HK-2 (cell line): Measurements from ENCODE around the gene KLHDC10.
"Not testable (repeated sequence)": the region's sequence is repeated elsewhere in the genome, so short reads cannot be mapped to it uniquely, and the experiment has no call there.

Source experiments
- DNase-seq: peaks from one replicate; pipeline ENCODE4 v3.0.0-alpha.2; 2018; ENCODE audit not compliant: unreplicated experiment

KLHDC10 gene

DNA sequence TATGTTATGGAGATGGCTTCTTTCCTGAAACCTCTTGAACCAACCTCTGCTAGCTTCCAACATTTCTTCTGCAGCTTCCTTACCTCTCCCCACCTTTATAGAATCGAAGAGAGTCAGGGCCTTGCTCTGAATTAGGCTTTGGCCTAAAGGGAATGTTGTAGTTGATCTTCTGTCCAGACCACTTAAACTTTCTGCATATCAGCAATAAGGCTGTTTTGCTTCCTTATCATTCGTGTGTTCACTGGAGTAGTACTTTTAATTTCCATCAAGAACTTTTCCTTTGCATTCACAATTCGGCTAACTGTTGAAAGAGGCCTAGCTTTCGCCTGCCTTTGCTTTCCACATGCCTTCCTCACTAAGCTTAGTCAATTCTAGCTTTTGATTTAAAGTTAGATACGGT lies 48.0 kb downstream of the KLHDC10 start:
- no peak for DNase-seq

DNA sequence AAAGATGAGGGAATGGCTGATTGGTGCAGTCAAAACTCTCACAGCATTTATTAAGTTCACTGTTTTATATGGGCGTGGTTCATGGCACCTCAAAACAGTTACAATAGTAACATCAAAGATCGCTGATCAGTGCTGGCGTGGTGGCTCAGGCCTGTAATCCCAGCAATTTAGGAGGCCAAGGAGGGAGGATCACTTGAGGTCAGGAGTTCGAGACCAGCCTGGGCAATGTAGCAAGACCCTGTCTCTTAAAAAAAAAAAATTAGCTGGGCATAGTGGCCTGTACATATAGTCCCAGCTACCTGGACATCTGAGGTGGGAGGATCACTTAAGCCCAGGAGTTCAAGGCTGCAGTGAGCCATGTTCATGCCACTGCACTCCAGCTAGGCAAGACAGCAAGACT lies 48.5 kb downstream of the KLHDC10 start:
- no peak for DNase-seq

DNA sequence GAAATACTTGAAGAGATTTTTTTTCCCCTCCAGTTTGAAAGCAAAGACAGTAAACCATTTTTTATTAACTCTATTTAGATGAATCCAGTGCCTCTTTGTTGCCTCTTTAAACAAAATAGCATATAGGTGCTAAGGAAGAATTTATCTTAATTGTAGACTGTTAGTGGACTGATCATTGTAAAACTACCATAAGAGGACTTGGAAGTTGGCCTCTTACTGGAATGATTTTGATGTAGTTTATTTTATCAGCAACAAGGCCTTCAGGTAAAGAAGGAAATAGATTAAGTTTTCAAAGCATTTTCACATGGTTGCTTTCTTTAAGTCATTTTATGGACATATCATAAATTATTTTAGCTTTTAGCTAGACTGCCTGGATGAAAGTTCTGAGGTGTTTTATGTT lies 53.2 kb downstream of the KLHDC10 start:
- no peak for DNase-seq

DNA sequence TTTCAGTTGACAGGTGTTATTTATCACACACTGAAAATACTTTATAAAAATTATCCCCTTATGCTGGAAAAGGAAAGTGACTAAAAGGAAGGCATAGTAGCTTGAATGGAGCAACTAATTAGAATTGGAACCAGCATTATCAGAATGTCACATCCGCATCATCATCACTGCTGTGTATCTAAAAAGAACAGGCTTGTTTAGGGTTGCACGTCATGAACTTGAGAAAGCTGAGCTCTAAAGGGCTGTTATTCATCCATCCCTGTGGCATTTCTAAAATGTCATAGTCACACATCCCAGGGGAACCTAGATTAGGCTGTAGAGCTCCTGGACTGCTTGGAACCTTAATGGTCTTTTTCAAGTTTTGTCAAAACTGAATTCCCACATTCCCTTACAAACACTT lies 54.4 kb downstream of the KLHDC10 start:
- DNase-seq = no peak

DNA sequence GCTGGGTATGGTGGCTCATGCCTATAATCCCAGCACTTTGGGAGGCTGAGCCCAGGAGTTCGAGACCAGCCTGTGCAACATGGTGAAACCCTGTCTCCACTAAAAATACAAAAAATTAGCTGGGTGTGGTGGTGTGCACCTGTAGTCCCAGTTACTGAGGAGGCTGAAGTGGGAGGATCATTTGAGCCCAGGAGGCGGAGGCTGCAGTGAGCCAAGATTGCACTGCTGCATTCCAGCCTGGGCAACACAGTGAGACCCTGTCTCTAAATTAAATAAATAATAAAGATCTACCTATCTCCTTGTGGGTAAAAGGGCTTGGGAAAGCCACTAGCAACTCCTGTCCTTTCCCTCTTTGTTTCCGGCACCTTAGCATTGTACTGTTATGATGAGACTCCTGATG lies 56.5 kb downstream of the KLHDC10 start:
- not testable (repeated sequence) for DNase-seq

DNA sequence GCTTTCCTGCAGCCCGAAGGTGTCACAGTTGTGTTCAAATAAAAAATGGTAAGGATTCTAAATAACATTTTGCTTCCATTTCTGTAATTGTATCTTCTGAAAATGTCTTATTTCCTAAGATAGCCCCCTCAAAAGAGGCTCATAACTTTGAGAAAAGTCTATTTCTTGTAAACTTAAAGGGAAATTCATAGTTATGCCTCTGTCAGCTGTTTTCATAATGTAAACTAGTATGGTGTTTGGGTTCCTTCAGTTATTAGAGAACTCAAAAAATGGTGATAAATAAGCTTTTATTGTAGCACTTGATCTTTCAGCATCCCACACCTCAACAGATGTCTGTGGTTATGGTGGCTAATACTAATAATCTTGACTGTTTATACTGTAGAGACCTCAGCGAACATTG lies 57.1 kb downstream of the KLHDC10 start:
- DNase-seq = no peak

DNA sequence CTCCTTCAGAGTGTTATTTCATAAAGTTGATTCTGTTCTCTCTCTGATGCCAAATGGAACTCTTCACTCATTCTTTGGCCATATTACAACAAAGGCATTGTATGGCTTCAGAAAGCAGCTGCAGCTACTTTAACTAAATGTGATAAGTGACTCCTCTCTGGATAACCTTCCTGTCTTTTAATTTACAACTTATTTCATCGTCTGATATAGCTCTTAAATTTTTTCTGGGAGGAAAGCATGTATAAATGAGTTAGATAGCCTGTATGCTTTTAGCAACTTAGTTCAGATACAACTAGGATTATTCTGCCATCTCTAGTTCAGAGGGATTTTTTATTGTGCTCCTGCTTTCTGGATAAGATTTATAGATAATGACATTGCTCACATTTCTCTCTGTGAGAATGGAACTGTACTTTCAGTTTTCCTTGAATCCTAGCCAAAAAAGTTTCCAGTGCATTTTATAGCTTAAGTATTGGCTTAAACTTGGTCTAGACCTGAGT lies 57.5 kb downstream of the KLHDC10 start:
- no peak for DNase-seq

DNA sequence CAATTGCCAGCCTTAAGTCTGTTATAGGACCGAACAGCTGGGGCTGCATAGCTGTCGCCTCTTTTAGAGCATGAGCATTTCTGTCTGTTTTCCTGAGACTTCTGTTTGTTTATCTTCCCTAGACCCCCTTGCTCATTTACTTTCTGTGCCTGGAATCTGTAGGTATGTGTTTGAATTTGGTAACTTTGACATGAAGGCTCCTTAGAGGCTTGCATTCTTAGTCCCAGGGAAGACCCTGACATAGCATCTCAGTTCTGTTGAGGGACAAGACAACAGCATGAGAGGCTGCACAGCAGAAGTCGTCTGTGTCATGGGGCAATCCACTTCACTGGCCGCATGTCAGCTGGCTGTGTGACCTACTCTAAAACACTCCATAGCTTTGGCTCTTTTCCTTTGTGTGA lies 58.7 kb downstream of the KLHDC10 start:
- DNase-seq = no peak

DNA sequence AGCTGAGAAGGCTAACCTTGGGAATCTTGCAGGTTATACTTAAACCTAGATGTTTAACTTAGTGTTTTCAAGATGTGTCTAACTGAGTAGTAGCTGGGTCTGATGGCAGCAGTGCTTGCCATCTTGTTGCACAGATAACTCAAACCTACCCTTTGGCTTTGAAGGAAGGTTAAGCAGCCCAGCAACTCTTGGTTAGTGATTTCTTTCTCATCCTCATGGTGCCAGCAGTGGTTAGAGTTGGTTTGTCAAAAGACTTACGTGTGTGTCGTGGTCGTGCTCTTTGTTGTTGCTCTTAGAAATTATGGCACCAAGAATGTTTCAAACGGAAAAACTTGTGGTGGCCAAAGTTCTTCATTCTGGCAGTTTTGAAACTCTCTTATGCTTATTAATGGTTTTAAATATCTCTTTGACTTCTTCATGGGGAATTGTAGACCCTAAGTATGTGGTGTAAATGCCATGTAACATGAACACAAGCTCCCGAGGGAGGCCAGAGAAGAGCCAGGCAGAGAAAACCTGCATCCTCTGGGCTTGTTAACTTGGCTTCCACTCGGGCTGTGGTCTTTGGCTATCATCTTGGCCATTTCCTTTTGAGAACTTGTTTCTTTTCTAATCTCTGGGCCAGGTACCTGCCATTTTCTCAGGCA lies 61.0 kb downstream of the KLHDC10 start:
- DNase-seq = no peak

DNA sequence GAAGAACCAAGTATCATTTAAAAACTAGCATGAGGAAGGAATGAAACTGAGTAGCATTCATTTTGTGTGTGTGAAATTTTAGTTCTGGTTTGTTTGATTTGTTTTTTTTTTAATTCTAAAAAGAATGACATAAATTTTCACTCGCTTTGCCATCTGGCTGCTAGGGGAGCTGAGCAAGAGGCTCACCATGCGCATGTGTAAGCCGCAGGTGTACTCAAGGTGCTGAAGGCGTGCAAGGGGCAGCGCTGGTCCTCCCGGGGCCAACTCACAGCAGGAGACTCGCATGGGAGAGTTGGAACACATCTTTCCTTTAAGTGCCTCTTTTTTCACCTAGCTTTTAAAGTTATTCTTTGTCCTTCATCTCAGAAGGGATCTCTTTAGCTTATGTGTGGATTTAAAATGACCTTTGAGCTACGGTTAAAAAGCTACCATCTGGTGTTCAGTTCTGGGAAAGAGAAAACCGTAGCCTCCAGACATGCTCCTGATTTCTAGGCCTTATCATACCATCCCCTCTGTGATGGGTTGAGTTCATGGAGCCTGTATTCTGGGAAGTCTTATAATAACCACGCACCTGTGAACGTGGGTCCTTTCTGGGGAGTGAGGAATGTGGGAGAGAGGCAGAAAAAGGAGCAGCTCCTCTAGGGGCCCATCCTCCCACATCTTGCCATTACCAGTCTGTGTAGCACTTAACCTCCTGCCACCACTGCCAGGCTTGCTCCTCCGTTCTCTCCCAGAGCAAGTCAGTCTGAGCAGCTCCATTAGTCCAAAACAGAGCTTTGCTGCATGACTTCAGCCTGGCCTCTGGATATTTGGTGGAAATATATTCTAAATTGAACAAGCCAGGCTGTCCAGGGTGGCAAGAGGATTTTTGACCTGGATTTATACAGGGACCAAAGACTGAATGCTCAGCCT lies 61.9 kb downstream of the KLHDC10 start:
- DNase-seq = no peak

DNA sequence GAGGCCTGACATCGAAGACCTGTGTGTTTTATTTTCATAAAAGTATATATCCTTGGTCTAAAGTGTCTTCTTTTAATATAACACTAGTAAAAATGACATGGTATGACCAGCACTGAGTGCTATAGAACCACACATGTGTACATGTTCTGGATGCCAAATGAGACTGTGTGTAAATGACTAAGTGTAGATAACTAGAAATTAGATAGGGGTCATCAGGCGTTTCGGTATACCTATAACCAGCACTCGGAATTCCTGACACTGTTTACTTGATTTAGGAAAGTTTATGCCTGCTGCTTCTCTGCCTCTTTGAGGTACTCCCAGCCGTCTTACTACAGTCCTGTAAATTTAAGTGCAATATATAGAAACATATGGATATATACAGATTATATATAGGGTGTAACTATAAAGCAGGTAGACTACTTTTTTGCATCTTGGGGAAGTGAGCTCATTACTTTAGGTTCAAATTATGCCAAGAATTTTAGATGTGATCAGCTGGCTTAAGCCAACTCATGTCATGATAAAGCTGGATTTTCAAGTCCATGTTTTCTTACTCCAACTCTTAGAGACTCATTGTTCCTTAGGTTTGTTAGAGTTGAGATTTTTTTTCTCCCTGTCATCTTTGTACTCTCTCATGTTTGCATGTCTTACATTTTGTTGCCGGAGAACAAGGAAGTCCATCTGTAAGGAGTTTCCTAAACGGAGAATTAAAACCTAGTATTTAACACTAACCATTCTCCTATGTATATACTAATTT lies 62.9 kb downstream of the KLHDC10 start:
- no peak for DNase-seq

DNA sequence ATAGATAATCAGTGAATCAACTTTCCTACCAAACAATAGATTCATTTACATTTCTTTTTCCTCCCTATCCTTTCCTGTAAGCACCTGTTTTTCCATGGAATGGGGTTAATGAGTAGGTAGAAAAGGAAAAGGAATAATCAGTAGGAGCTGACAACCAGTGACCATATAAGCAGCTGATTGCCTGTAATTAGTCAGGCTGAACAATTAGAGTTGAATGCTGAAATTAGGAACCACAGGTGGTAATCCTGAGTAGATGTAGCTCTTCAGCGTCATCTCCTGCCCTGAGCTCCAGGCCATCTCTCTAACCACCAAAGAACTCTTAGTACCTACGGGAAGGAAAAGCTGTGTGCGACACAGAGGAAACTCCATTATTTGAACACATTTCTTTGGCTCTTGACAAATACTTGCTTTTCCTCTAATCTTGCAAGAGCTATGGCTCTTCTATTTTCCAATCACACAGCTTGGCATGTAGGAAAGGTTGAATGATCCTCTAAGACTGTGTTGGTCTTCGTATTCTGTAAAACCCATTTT lies 63.8 kb downstream of the KLHDC10 start:
- DNase-seq = no peak

DNA sequence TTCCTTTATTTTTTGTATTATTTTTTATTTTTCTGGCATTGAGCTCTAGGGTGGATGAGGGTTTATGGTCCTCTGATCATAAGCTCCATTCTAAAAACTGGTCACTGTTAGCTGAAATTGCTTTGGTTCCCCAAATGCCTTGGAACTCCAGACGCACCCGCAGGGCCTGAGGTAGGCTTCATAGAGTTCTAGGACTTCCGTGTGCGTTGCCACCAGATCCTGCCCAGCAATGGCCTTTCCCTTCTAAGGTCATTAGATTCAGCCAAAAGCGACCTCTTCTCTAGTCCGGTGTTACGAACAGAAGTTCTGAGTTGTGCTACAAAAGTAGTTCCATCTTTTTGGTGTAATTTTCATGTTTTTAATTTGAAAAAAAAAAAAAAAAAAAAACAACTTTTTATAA lies 64.4 kb downstream of the KLHDC10 start:
- DNase-seq = no peak

DNA sequence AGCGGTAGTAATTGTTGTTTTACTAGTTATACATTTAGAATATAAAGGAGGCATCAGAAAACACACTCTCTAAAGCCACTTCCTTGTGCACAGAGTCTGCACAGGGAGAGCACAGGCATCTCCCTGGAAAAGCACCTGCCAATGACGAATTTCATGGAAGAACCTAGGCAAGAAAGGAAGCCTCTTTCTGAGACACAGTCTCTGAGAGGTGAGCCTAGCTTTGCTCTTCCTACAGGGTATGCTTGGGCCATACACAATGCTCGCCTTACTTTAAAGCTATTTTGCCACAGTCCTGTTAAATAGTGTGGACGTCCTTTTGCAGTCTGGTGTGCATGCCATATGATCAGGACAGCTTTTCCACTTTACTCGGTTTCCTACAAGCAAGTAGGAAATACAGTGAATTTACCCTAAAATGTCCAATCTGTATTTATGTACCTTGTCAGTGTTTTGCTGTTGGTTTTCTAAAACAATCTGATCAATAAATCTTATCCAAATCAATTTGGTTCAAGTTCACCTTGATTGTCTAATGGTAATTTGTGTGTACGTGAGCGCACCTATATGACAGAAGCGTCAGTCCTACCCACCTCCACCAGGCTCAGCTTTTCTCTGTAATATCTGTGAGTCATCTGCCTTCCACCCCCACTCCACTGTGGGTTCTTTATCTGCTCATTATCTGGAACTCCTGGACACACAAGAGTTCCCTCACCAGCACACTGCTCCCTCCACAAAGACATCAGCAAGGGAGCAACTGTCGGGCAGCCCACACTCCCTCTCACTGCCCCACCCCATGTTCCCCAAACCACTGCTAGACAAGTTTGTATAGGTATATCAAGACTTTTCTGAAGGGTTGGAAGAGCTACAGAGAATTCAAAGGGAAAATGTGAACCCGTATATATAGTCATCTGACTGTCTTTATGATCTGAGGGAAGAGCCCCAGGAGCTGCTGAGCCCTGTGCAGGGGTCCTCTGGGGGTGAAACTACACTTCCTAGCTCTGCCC lies 65.2 kb downstream of the KLHDC10 start:
- no peak for DNase-seq

DNA sequence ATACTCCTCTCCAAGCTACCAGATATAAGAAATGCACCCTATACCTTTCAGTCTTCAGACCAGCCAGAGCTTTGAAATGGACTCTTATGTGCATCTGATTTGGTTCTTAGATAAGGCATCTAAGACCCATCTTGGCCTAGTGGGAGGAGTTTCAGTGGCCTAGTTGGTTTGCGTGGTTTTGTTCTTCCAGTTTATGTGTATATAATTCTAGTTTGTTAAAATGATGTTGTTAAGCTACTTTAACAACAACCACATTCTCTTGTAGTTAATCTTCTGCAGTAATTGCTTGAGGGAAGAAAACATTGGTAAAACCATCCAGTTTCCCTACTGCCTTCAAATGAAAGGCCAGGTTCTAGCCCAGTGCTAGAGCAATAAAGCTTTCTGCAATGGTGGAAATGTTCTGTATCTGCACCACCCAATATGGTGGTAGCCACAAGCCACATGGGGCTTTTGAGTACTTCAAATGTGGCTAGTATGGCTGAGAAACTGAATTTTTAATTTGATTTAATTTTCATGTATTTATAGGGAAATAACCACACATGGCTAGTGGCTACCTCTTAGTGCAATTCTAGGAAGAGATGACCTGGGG lies 66.3 kb downstream of the KLHDC10 start:
- DNase-seq = no peak

DNA sequence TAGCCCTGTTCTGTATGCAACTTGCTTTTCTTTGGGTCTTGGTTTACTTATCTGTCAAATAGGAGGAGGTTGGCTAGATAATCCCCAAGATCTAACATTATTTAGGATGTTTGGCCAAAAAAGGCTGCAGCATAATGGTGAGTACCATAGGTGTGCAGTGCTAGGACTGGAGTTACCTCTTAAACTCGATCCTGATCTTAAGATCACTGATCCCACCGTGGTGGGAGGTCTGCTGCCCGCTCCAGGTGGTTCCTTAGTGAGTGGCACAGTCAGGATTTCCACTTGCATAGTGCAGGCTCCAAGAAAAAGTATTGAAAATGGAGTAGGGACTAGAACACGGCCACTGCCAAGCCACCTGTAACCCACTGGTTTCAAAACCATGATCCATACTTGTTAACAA lies 66.9 kb downstream of the KLHDC10 start:
- no peak for DNase-seq

DNA sequence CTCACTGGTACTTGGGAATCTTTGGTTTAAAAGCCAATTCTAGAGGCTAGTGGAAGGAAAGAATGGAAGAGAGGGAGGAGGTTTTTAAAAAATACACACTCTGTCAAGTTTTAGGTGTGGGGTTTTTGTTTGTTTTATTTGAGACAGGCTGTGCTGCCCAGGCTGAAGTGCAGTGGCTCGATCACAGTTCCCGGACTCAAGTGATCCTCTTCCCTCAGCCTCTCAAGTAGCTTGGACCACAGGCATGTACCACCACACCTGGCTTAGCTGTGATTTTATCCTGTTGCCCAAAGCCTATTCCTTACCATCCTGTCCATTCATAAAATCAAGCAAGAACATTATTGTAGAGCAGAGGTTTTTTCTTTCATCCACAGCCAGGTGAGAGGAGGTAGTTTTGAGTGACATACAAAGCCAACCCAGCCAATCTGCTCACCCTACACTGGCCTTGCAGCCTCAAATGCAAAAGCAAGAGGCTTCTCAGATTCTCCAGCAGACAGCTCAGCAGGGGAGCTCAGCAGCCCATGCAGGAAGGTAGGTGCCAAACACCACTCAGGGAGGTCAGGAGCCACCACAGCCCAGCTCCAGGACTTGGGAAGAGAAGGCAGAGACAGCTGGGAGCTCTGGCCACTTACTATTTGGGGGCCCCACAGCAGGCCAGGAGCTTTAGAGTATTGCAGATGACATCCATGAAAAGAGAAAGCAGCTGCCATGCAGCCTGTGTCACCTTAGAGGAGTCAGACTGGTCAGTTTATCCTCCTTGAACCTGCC lies 69.0 kb downstream of the KLHDC10 start:
- no peak for DNase-seq

DNA sequence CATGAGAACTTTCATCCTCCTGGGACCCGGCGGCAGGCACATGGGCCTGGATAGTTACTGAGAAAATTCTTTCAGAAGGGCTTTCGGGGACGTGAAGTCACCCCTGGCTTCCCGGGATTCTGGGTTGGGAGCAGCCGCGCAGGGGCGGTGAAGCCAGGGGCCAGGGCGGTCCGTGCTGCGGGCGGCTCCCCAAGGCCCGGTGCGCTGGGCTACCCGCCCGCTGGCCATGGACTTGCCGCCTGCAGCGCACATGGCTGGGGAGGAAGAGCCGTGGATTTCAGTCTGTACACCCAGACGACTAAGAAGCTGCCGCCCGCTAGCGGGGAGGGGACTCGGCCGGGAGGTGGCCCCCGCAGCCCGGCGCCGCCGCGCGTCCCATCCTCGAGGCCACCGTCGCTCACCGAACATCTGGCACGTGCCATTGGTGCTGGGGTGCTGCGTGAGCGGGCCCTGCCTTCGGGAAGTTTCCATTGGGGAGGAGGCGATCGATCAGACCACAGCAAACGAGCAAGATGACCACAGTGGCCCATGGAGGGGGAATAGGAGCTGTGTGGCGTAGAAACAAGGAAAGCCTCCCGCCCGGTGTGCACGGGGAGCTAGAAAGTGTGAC lies 70.3 kb downstream of the KLHDC10 start:
- DNase-seq = no peak

DNA sequence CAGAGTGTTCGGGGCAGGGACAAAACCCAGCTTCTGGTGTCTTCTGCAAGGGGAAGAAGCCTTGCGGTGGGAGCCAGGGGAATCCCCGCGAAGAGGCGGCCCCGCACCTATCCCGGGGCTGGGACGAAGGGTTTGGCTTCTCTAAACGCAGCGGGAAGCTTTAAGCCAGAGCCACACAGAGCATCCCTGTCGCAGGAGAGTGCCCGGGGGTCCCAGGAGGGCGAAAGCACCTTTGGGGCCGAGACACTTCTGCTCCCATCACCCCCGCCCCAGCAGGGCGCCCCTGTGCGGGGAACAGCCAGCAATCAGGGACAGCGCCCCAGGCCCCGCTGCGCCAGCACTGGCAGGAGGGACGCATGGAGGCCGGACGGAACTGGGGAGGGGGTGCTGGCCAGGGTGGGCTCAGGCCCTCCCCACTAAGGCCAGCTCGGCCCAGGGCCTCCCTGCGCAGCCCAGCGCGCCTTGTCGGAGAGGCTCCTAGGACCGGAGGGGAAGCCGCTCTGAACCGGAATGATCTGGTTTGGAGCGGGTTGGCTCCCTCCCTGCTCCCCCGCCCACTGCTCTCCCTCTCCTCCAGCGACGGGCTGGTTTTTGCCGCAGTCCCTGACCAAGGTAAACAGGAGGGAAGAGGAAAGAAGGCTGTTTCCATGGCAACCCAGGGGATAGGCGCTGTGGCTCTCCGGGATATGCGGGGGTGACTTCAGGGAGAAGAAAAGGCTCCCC lies 71.0 kb downstream of the KLHDC10 start:
- no peak for DNase-seq
